ENCODE measurements around the gene DAAM1.

Gene DAAM1

GRCh38 chr14:59341858-59342477, 153.5 kb downstream of the DAAM1 start:
- no peak for DNase-seq (ENCODE audit: low read depth)

GRCh38 chr14:59342516-59343484, 154.3 kb downstream of the DAAM1 start:
- no peak for DNase-seq (ENCODE audit: low read depth)

GRCh38 chr14:59343585-59343984, 155.1 kb downstream of the DAAM1 start:
- DNase-seq (ENCODE audit: low read depth) = no peak

GRCh38 chr14:59344016-59344415, 155.5 kb downstream of the DAAM1 start:
- DNase-seq (ENCODE audit: low read depth) = no peak

- DNase-seq (ENCODE audit: low read depth) = no peak
Measured at GRCh38 chr14:59344691-59345455, 156.4 kb downstream of the DAAM1 start.

GRCh38 chr14:59346329-59346728, 157.9 kb downstream of the DAAM1 start:
- no peak for DNase-seq (ENCODE audit: low read depth)

GRCh38 chr14:59346796-59347510, 158.5 kb downstream of the DAAM1 start:
- DNase-seq (ENCODE audit: low read depth) = no peak

- no peak for DNase-seq (ENCODE audit: low read depth)
Measured at GRCh38 chr14:59347511-59347900, 159.0 kb downstream of the DAAM1 start.

GRCh38 chr14:59347915-59348314, 159.4 kb downstream of the DAAM1 start:
- DNase-seq (ENCODE audit: low read depth) = no peak

GRCh38 chr14:59349258-59349701, 160.8 kb downstream of the DAAM1 start:
- DNase-seq (ENCODE audit: low read depth) = no peak

GRCh38 chr14:59352961-59353360, 164.5 kb downstream of the DAAM1 start:
- no peak for DNase-seq (ENCODE audit: low read depth)

GRCh38 chr14:59354666-59355065, 166.2 kb downstream of the DAAM1 start:
- no peak for DNase-seq (ENCODE audit: low read depth)

GRCh38 chr14:59355091-59355490, 166.6 kb downstream of the DAAM1 start:
- no peak for DNase-seq (ENCODE audit: low read depth)

- DNase-seq (ENCODE audit: low read depth) = no peak
Measured at GRCh38 chr14:59356312-59356711, 167.8 kb downstream of the DAAM1 start.

- no peak for DNase-seq (ENCODE audit: low read depth)
Measured at GRCh38 chr14:59356767-59357166, 168.3 kb downstream of the DAAM1 start.

- DNase-seq (ENCODE audit: low read depth) = no peak
Measured at GRCh38 chr14:59358102-59358501, 169.6 kb downstream of the DAAM1 start.

GRCh38 chr14:59358784-59359183, 170.3 kb downstream of the DAAM1 start:
- no peak for DNase-seq (ENCODE audit: low read depth)

- DNase-seq (ENCODE audit: low read depth) = no peak
Measured at GRCh38 chr14:59359431-59360124, 171.1 kb downstream of the DAAM1 start.

GRCh38 chr14:59360233-59360632, 171.8 kb downstream of the DAAM1 start:
- no peak for DNase-seq (ENCODE audit: low read depth)

GRCh38 chr14:59360923-59361794, 172.7 kb downstream of the DAAM1 start:
- DNase-seq (ENCODE audit: low read depth) = no peak

Measured in activated gamma-delta T cell treated with anti-CD3 and anti-CD28 coated beads, Interleukin-2, amount 50 U/mL, for 16 hours (primary cell).